Measurements from ENCODE around the gene PNMA5. TPM values are rescaled to one million over a fixed set of nuclear protein-coding genes. Genes with fewer than 3 reads are reported as not detected.

PNMA5 gene
- total and polyA plus RNA-seq, 2 of the 8 experiments (the other 6 are each of a cell fraction or from before 2014, with no cell fraction given): 0.11 TPM

GRCh38 chrX:152988536-152989291, 5.2 kb downstream of the PNMA5 start:
- no peaks in the 10 kb centered on the region for H4K20me1 ChIP-seq (replicated peaks in 1 of 2; ENCODE audit: control insufficient read depth in 1 of 2, insufficient read depth in 2 of 2, low read length in 2 of 2)
- no peak for FAIRE-seq
- 85% methylated on average over 5 of the region's 9 CpGs; no CpG with 5 or more reads in 1 of the 2 experiments for WGBS, 2 experiments (ENCODE audit: extremely low coverage in 1 of 2, insufficient coverage in 1 of 2, insufficient read length in 1 of 2, insufficient replicate concordance in 2 of 2, low coverage in 1 of 2, low lambda C conversion rate in 2 of 2, missing lambda C conversion rate in 1 of 2)

More at GRCh38 chrX:152988536-152989291, 5.2 kb downstream of the PNMA5 start:
- ChIA-PET CTCF (ENCODE audit: partially characterized antibody) (no interaction called here), POLR2A (ENCODE audit: partially characterized antibody) (no interaction called here)
- Histone ChIP-seq H3K23me2 (ENCODE audit: low read depth, low read length) (0 out of 2 replicates have a peak, but pooled peaks cover 2% of the 10 kb centered on the region), H3K4me1 (replicated peaks in 1 of 4; ENCODE audit: control insufficient read depth in 3 of 4, insufficient read depth in 4 of 4, low read length in 3 of 4) (peaks cover 0 to 8% (median 0%) of the 10 kb centered on the region in 4 experiments; a peak in 1 of 7 replicates), H2BK120ac (replicated peaks; ENCODE audit: low read depth, low read length) (no peak overlapping the region), H3K14ac (ENCODE audit: insufficient read length) (no peak overlapping the region), H3K4ac (replicated peaks; ENCODE audit: insufficient read length, low read depth, low read length) (no peak overlapping the region), H3K79me1 (ENCODE audit: low read depth, low read length) (no peaks in the 10 kb centered on the region), H2BK12ac (ENCODE audit: low read depth, low read length) (no peak overlapping the region), H3K27ac (ENCODE audit: low read depth, low read length) (no peak overlapping the region), H2BK5ac (ENCODE audit: low read depth, low read length) (no peak overlapping the region), H3K9me3 (ENCODE audit: insufficient read depth in 2 of 2, low read depth in 1 of 2, low read length in 1 of 2) (no peaks in the 10 kb centered on the region), H3K79me2 (ENCODE audit: control insufficient read depth in 1 of 2, insufficient read depth in 2 of 2, low read length in 2 of 2) (no peaks in the 10 kb centered on the region), H4K8ac (ENCODE audit: extremely low read depth, insufficient read depth, low read length) (no peak overlapping the region), H3K9ac (replicated peaks in 1 of 4; ENCODE audit: extremely low read depth in 1 of 4, low read depth in 3 of 4, low read length in 3 of 4) (no peak overlapping the region), H3K27me3 (replicated peaks in 1 of 4; ENCODE audit: control insufficient read depth in 3 of 4, extremely low read depth in 1 of 4, insufficient read depth in 3 of 4, low read length in 3 of 4) (no peaks in the 10 kb centered on the region), H2BK15ac (ENCODE audit: low read length) (no peak overlapping the region), H4K91ac (replicated peaks; ENCODE audit: insufficient read length, low read length) (no peak overlapping the region), H3K36me3 (ENCODE audit: control insufficient read depth in 2 of 4, insufficient read depth in 4 of 4, low read length in 3 of 4) (no peaks in the 10 kb centered on the region), H2BK20ac (ENCODE audit: low read length) (no peak overlapping the region), H3K56ac (replicated peaks; ENCODE audit: insufficient read length, low read depth, low read length) (no peak overlapping the region), H3K4me3 (ENCODE audit: extremely low read depth in 1 of 4, insufficient read depth in 2 of 4, low read depth in 3 of 4, low read length in 4 of 4) (no peak overlapping the region), H2AK5ac (ENCODE audit: low read depth, low read length) (no peak overlapping the region), H3K18ac (ENCODE audit: extremely low read depth, low read length) (no peak overlapping the region), H4K5ac (ENCODE audit: insufficient read length, low read depth, low read length) (no peak overlapping the region), H3K4me2 (ENCODE audit: insufficient read depth in 1 of 2, low read depth in 2 of 2, low read length in 2 of 2) (no peak overlapping the region), H2AFZ (ENCODE audit: low read length) (no peak overlapping the region), H3K23ac (ENCODE audit: insufficient read length) (no peak overlapping the region)
- no peak for DNase-seq (ENCODE audit: low read depth in 1 of 2, low spot score in 2 of 2)
- TF ChIP-seq ATF3 (IDR thresholded peaks at IDR 0.05; ENCODE audit: insufficient read depth, low read depth, low read length): no peak
